Esophagus muscularis mucosa (tissue), 3 donors: ENCODE data around the gene ITGB3BP.
"Not testable (repeated sequence)": the region's sequence is repeated elsewhere in the genome, so short reads cannot be mapped to it uniquely, and the experiment has no call there.

Experiments
- CTCF ChIP-seq, 3 experiments: fragments of 200-600 bp in 2 of 3; fragments of 450-650 bp in 1 of 3; sonication (generic) in 2 of 3; IDR thresholded peaks; one replicate each; pipeline ENCODE4 v1.5.1; 2017 to 2019; ENCODE audit warnings: antibody characterized with exemption in 3 of 3, mild to moderate bottlenecking in 2 of 3, moderate library complexity in 1 of 3
- POLR2A ChIP-seq: fragments of 450-650 bp; IDR thresholded peaks from one replicate; pipeline ENCODE4 v1.6.1; 2017; ENCODE audit warnings: antibody characterized with exemption, moderate library complexity, mild to moderate bottlenecking, low read depth

DNA sequence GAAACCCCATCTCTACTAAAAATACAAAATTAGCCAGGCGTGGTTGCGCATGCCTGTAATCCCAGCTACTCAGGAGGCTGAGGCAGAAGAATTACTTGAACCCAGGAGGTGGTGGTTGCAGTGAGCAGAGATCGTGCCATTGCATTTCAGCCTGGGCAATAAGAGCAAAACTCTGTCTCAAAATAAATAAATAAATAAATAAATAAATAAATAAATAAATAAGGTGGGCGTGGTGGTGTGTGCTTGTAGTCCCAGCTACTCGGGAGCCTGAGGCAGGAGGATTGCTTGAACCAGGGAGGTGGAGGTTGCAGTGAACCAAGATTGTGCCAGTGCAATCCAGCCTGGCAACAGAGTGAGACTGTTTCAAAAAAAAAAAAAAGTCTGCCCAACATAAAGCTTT, 54.3 kb downstream of the ITGB3BP start:
- not testable (repeated sequence) for TF ChIP-seq CTCF (IDR thresholded peaks at IDR 0.05); POLR2A
